H1 (cell line): ENCODE measurements around the gene CTNS. TPM values are rescaled to one million over a fixed set of nuclear protein-coding genes. Genes with fewer than 3 reads are reported as not detected.

ENCODE experiments used
- CTCF ChIA-PET: fragments of 300-600 bp; sonication (Branson Sonifier 250); formaldehyde crosslinking; loops from one replicate; lab custom pipeline; 2021; ENCODE audit not compliant: partially characterized antibody; lab: Charles Lee
- POLR2A ChIA-PET: fragments of 300-600 bp; sonication (Branson Sonifier 250); formaldehyde crosslinking; loops from one replicate; lab custom pipeline; 2021; ENCODE audit warnings: inconsistent platforms; ENCODE audit not compliant: partially characterized antibody; lab: Charles Lee
- DNase-seq, 2 experiments: peaks; one replicate each; pipeline versions ENCODE4 v3.0.0 to v3.0.0-alpha.2; 2010 to 2022; ENCODE audit warnings: low spot score in 2 of 2, low read depth in 1 of 2, mixed read lengths in 1 of 2
- FAIRE-seq: peaks from 2 replicates; lab custom pipeline; 2011; peaks lifted over from hg19 to GRCh38; lab: Jason Lieb, UNC
- H2AFZ ChIP-seq: 2 replicates; pipeline ENCODE4 v1.8.1; 2012; ENCODE audit warnings: low read length, inconsistent platforms
- H2AK5ac ChIP-seq: 2 replicates; pipeline ENCODE4 v1.6.1; 2013; ENCODE audit warnings: low read depth, low read length
- H2BK120ac ChIP-seq: replicated peaks from 2 replicates; pipeline ENCODE3; 2013; ENCODE audit warnings: low read depth, low read length, inconsistent platforms
- H2BK12ac ChIP-seq: 2 replicates; pipeline ENCODE4 v1.6.1; 2013; ENCODE audit warnings: low read depth, low read length
- H2BK15ac ChIP-seq: 2 replicates; pipeline ENCODE4 v1.6.1; 2013; ENCODE audit warnings: low read length
- H2BK20ac ChIP-seq: 2 replicates; pipeline ENCODE4 v1.6.1; 2013; ENCODE audit warnings: low read length
- H2BK5ac ChIP-seq: 2 replicates; pipeline ENCODE4 v1.6.1; 2013; ENCODE audit warnings: low read depth, low read length
- H3K14ac ChIP-seq: 2 replicates; pipeline ENCODE4 v1.6.1; 2013; ENCODE audit warnings: inconsistent platforms; ENCODE audit not compliant: insufficient read length
- H3K18ac ChIP-seq: 2 replicates; pipeline ENCODE4 v1.6.1; 2013; ENCODE audit warnings: low read length; ENCODE audit errors: extremely low read depth
- H3K23ac ChIP-seq: 2 replicates; pipeline ENCODE4 v1.6.1; 2013; ENCODE audit warnings: inconsistent platforms; ENCODE audit not compliant: insufficient read length
- H3K23me2 ChIP-seq: 2 replicates; pipeline ENCODE4 v1.6.1; 2013; ENCODE audit warnings: low read depth, low read length
- H3K27ac ChIP-seq: 2 replicates; pipeline ENCODE4 v1.6.1; 2011; ENCODE audit warnings: low read depth, low read length, inconsistent platforms
- H3K27me3 ChIP-seq, 4 experiments: replicated peaks in 1 of 4; 1 replicate in 1 of 4; 2 replicates in 3 of 4; pipeline versions ENCODE4 v1.6.1 to v1.8.1; 2011 to 2013; ENCODE audit warnings: low read length in 3 of 4, mild to moderate bottlenecking in 3 of 4, inconsistent platforms in 2 of 4, mixed read lengths in 2 of 4, moderate library complexity in 1 of 4; ENCODE audit not compliant: control insufficient read depth in 3 of 4, insufficient read depth in 3 of 4; ENCODE audit errors: extremely low read depth in 1 of 4
- H3K36me3 ChIP-seq, 4 experiments: 2 replicates each; pipeline versions ENCODE4 v1.6.1 to v1.8.1; 2011 to 2013; ENCODE audit warnings: mild to moderate bottlenecking in 4 of 4, low read length in 3 of 4, moderate library complexity in 2 of 4, control low read depth in 1 of 4, inconsistent platforms in 1 of 4; ENCODE audit not compliant: insufficient read depth in 4 of 4, control insufficient read depth in 2 of 4
- H3K4ac ChIP-seq: replicated peaks from 2 replicates; pipeline ENCODE3; 2013; ENCODE audit warnings: low read length, low read depth, mixed read lengths, inconsistent platforms; ENCODE audit not compliant: insufficient read length
- H3K4me1 ChIP-seq, 4 experiments: replicated peaks in 1 of 4; 1 replicate in 1 of 4; 2 replicates in 3 of 4; pipeline versions ENCODE4 v1.6.1 to v1.8.1; 2011 to 2013; ENCODE audit warnings: low read length in 3 of 4, inconsistent platforms in 2 of 4, mixed read lengths in 1 of 4; ENCODE audit not compliant: insufficient read depth in 4 of 4, control insufficient read depth in 3 of 4
- H3K4me2 ChIP-seq, 2 experiments: 2 replicates each; pipeline versions ENCODE4 v1.6.1 to v1.8.1; 2011 to 2013; ENCODE audit warnings: low read depth in 2 of 2, low read length in 2 of 2, control low read depth in 1 of 2, inconsistent platforms in 1 of 2, mild to moderate bottlenecking in 1 of 2; ENCODE audit not compliant: insufficient read depth in 1 of 2
- H3K4me3 ChIP-seq, 4 experiments: fragments of 200-600, 300-600 bp in 1 of 4; sonication (generic), shearing (Covaris generic), sonication (Bioruptor Twin) in 1 of 4; 2 replicates each; pipeline versions ENCODE4 v1.5.1 to v1.8.1; 2011 to 2016; ENCODE audit warnings: low read length in 4 of 4, low read depth in 3 of 4, control low read depth in 2 of 4, inconsistent platforms in 2 of 4, mild to moderate bottlenecking in 2 of 4, mixed read lengths in 1 of 4, moderate library complexity in 1 of 4; ENCODE audit not compliant: insufficient read depth in 2 of 4; ENCODE audit errors: extremely low read depth in 1 of 4
- H3K56ac ChIP-seq: replicated peaks from 2 replicates; pipeline ENCODE3; 2013; ENCODE audit warnings: low read depth, mild to moderate bottlenecking, mixed read lengths, low read length, inconsistent platforms; ENCODE audit not compliant: insufficient read length
- H3K79me1 ChIP-seq: 2 replicates; pipeline ENCODE4 v1.6.1; 2013; ENCODE audit warnings: low read depth, low read length, control low read depth
- H3K79me2 ChIP-seq, 2 experiments: 2 replicates each; pipeline versions ENCODE4 v1.6.1 to v1.8.1; 2012 to 2013; ENCODE audit warnings: low read length in 2 of 2, mild to moderate bottlenecking in 2 of 2, inconsistent platforms in 1 of 2; ENCODE audit not compliant: insufficient read depth in 2 of 2, control insufficient read depth in 1 of 2
- H3K9ac ChIP-seq, 4 experiments: replicated peaks in 1 of 4; 1 replicate in 1 of 4; 2 replicates in 3 of 4; pipeline versions ENCODE4 v1.6.1 to v1.8.1; 2011 to 2013; ENCODE audit warnings: low read depth in 3 of 4, low read length in 3 of 4, control low read depth in 2 of 4, mild to moderate bottlenecking in 2 of 4, moderate library complexity in 2 of 4, inconsistent platforms in 1 of 4; ENCODE audit errors: extremely low read depth in 1 of 4
- H3K9me3 ChIP-seq, 2 experiments: 2 replicates each; pipeline versions ENCODE4 v1.6.1 to v1.8.1; 2012 to 2013; ENCODE audit warnings: mild to moderate bottlenecking in 2 of 2, moderate library complexity in 2 of 2, control low read depth in 1 of 2, inconsistent platforms in 1 of 2, low read depth in 1 of 2, low read length in 1 of 2, mixed read lengths in 1 of 2; ENCODE audit not compliant: insufficient read depth in 2 of 2
- H4K20me1 ChIP-seq, 2 experiments: replicated peaks in 1 of 2; 2 replicates each; pipeline versions ENCODE3 to v1.8.1; 2011 to 2013; ENCODE audit warnings: inconsistent platforms in 2 of 2, low read length in 2 of 2, mild to moderate bottlenecking in 1 of 2; ENCODE audit not compliant: insufficient read depth in 2 of 2, control insufficient read depth in 1 of 2
- H4K5ac ChIP-seq: 2 replicates; pipeline ENCODE4 v1.6.1; 2013; ENCODE audit warnings: low read length, low read depth, mixed read lengths, inconsistent platforms; ENCODE audit not compliant: insufficient read length
- H4K8ac ChIP-seq: 2 replicates; pipeline ENCODE4 v1.8.0; 2013; ENCODE audit warnings: mild to moderate bottlenecking, moderate library complexity, low read length, inconsistent platforms; ENCODE audit not compliant: insufficient read depth; ENCODE audit errors: extremely low read depth
- H4K91ac ChIP-seq: replicated peaks from 2 replicates; pipeline ENCODE3; 2013; ENCODE audit warnings: low read length, mixed read lengths, inconsistent platforms; ENCODE audit not compliant: insufficient read length
- JUN ChIP-seq: IDR thresholded peaks from 2 replicates; pipeline ENCODE4 v1.6.1; 2011; ENCODE audit warnings: low read depth, mild to moderate bottlenecking, improper control_type of control experiment, low read length
- KDM5A ChIP-seq: fragments of 200-600 bp; IDR thresholded peaks from 2 replicates; pipeline ENCODE4 v1.7.1; 2012; ENCODE audit warnings: mild to moderate bottlenecking, low read length, inconsistent platforms, mixed read lengths
- MAFK ChIP-seq: IDR thresholded peaks from 2 replicates; pipeline ENCODE4 v1.6.1; 2012; ENCODE audit warnings: low read depth, mild to moderate bottlenecking, improper control_type of control experiment, low read length
- NRF1 ChIP-seq: IDR thresholded peaks from 2 replicates; pipeline ENCODE4 v1.6.1; 2011; ENCODE audit warnings: mild to moderate bottlenecking, low read depth, low read length, improper control_type of control experiment
- POU5F1 ChIP-seq: IDR thresholded peaks from 2 replicates; pipeline ENCODE4 v1.6.1; 2011; ENCODE audit warnings: low read depth, mild to moderate bottlenecking, low read length, moderate library complexity
- RBBP5 ChIP-seq: IDR thresholded peaks from 2 replicates; pipeline ENCODE4 v1.7.1; 2012; ENCODE audit warnings: low read depth, mild to moderate bottlenecking, inconsistent platforms, low read length, moderate library complexity, borderline replicate concordance
- SIX5 ChIP-seq: IDR thresholded peaks from 2 replicates; pipeline ENCODE4 v1.6.1; 2011; ENCODE audit warnings: mild to moderate bottlenecking, low read depth, low read length
- SP4 ChIP-seq: IDR thresholded peaks from 2 replicates; pipeline ENCODE4 v1.6.1; 2012; ENCODE audit warnings: low read length, inconsistent platforms
- YY1 ChIP-seq: IDR thresholded peaks from 2 replicates; pipeline ENCODE4 v1.6.1; 2011; ENCODE audit warnings: low read depth, mild to moderate bottlenecking, low read length
- WGBS, 2 experiments: shearing (Covaris generic) in 1 of 2; methylation state at CpG; one replicate each; pipeline versions ENCODE4 v1.1.6 to v1.1.7; 2013 to 2015; ENCODE audit warnings: low lambda C conversion rate in 2 of 2, mixed read lengths in 2 of 2, inconsistent platforms in 1 of 2, low coverage in 1 of 2, missing lambda C conversion rate in 1 of 2; ENCODE audit not compliant: insufficient replicate concordance in 2 of 2, insufficient coverage in 1 of 2, insufficient read length in 1 of 2; ENCODE audit errors: extremely low coverage in 1 of 2, missing lambda C conversion rate in 1 of 2; 5-methylcytosine and 5-hydroxymethylcytosine counted together
- polyA plus RNA-seq, 7 experiments: library from polyadenylated mRNA; depleted of rRNA in 3 of 7; stranded (reverse) in 5 of 7; unstranded in 2 of 7; fragments of >200 nt in 5 of 7; fragments of 200-250 nt in 2 of 7; gene quantifications; 1 replicate in 5 of 7; 2 replicates in 1 of 7; 4 replicates in 1 of 7; pipeline versions ENCODE4 v1.2.1 to v1.2.3, GENCODE V29; 2011 to 2013; ENCODE audit warnings: missing spikeins in 2 of 7, mixed read lengths in 2 of 7
- total RNA-seq: library from RNA; stranded (reverse); fragmentation: NEBNext Ultra II Directional; extraction: Animal tissue kit (Norgen Biotek cat#: 25700); gene quantifications from 2 replicates; pipeline ENCODE4 v1.2.1, GENCODE V29; 2021
- TF ChIP-seq, protein P1 (sequence below): IDR thresholded peaks from 2 replicates; pipeline ENCODE4 v1.6.1; 2011; ENCODE audit warnings: low read depth, mild to moderate bottlenecking, low read length; ENCODE audit not compliant: insufficient read depth

CTNS gene
- total and polyA plus RNA-seq, 2 of the 8 experiments (the other 6 are each of a cell fraction or from before 2014, with no cell fraction given), result 11.6 to 12.9 TPM

DNA sequence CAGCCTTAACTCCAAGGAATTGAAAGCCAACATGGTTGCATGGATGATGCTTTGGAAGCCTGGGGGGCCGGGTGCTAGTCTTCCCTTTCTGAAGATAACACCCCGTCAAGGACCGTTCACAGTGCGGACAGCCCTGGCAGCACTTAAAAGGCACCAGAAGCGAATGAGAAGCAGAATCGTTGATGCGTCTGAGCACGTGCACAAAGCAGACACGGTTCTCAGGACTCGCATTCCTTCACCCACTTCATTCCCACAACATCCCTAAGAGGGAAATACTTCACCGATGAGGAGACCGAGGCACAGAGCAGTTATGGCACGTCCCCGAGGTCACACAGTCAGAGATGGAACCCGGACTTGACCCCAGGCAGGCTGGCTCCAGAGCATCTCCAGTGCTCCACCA lies 41.6 kb upstream of the CTNS start:
- H2AFZ ChIP-seq, result no peak overlapping the region
- 0 out of 8 replicates have a peak, but pooled peaks cover 0 to under 1% (median 0%) of the 10 kb centered on the region in 4 experiments for H3K36me3 ChIP-seq
- TF ChIP-seq JUN, result no peak
- no peak for TF ChIP-seq NRF1
- TF ChIP-seq MAFK, result no peak
- no peak for TF ChIP-seq SP4
- no peak for TF ChIP-seq POU5F1
- no peak for TF ChIP-seq RBBP5
- TF ChIP-seq KDM5A, result no peak
- TF ChIP-seq, protein P1, sequence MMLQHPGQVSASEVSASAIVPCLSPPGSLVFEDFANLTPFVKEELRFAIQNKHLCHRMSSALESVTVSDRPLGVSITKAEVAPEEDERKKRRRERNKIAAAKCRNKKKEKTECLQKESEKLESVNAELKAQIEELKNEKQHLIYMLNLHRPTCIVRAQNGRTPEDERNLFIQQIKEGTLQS, result no peak
- no peak for TF ChIP-seq SIX5
- TF ChIP-seq YY1, result no peak
- TF ChIP-seq, all 59 proteins: peak for 0
- Histone ChIP-seq H3K27ac (no peak overlapping the region), H2AK5ac (no peak overlapping the region), H3K79me1 (no peaks in the 10 kb centered on the region), H3K4ac (no peak overlapping the region), H3K4me3 (no peak overlapping the region), H3K9me3 (no peaks in the 10 kb centered on the region), H3K14ac (no peak overlapping the region), H3K18ac (no peak overlapping the region), H4K8ac (no peak overlapping the region; the same call in 1 of the 2 replicates), H3K23ac (no peak overlapping the region), H3K27me3 (no peaks in the 10 kb centered on the region), H4K91ac (no peak overlapping the region), H2BK15ac (no peak overlapping the region), H3K23me2 (no peaks in the 10 kb centered on the region), H3K4me2 (no peak overlapping the region), H3K4me1 (no peaks in the 10 kb centered on the region; a peak in 1 of 7 replicates), H4K20me1 (peaks cover 0 to 2% of the 10 kb centered on the region in 2 experiments), H4K5ac (no peak overlapping the region), H2BK120ac (no peak overlapping the region), H2BK5ac (no peak overlapping the region; the same call in 1 of the 2 replicates), H3K79me2 (no peaks in the 10 kb centered on the region), H2BK20ac (no peak overlapping the region), H3K9ac (no peak overlapping the region), H2BK12ac (no peak overlapping the region), H3K56ac (no peak overlapping the region)
- CTCF ChIA-PET, result interaction anchor here (1.0 to 3.1 kb wide), 4 partner anchors 8 to 97 kb away, joined by 3 to 15 read pairs (median 3); no protein-coding TSS in a partner anchor
- DNase-seq (no peak), FAIRE-seq (no peak)
- WGBS, 2 experiments, result 94% methylated on average over 15 of the region's 15 CpGs; no CpG with 5 or more reads in 1 of the 2 experiments
- POLR2A ChIA-PET, result interaction anchor here (1.2 kb wide), 1 partner anchor 44 kb away, joined by 3 read pairs; no protein-coding TSS in a partner anchor
